BLaER1 (cell line): Measurements from ENCODE around the gene ATRIP.

Experiments used
- H3K27ac ChIP-seq: shearing (Covaris generic); formaldehyde crosslinking; 2 replicates; pipeline ENCODE4 v1.8.1; 2022
- H3K27me3 ChIP-seq: shearing (Covaris generic); formaldehyde crosslinking; 2 replicates; pipeline ENCODE4 v1.8.1; 2022
- H3K36me3 ChIP-seq: shearing (Covaris generic); formaldehyde crosslinking; 2 replicates; pipeline ENCODE4 v1.8.1; 2022
- H3K4me1 ChIP-seq: shearing (Covaris generic); formaldehyde crosslinking; 2 replicates; pipeline ENCODE4 v1.8.1; 2022
- H3K4me2 ChIP-seq: shearing (Covaris generic); formaldehyde crosslinking; 2 replicates; pipeline ENCODE4 v1.8.1; 2022
- H3K4me3 ChIP-seq: shearing (Covaris generic); formaldehyde crosslinking; 2 replicates; pipeline ENCODE4 v1.8.1; 2022
- H3K9ac ChIP-seq: shearing (Covaris generic); formaldehyde crosslinking; 2 replicates; pipeline ENCODE4 v1.8.1; 2022
- H3K9me3 ChIP-seq: shearing (Covaris generic); formaldehyde crosslinking; 2 replicates; pipeline ENCODE4 v1.8.1; 2022
- H4K20me1 ChIP-seq: shearing (Covaris generic); formaldehyde crosslinking; 2 replicates; pipeline ENCODE4 v1.8.1; 2022
- Cebpa-rat ChIP-seq: shearing (Covaris generic); IDR thresholded peaks from 2 replicates; pipeline ENCODE4 v1.8.1; 2022

The ATRIP gene

DNA sequence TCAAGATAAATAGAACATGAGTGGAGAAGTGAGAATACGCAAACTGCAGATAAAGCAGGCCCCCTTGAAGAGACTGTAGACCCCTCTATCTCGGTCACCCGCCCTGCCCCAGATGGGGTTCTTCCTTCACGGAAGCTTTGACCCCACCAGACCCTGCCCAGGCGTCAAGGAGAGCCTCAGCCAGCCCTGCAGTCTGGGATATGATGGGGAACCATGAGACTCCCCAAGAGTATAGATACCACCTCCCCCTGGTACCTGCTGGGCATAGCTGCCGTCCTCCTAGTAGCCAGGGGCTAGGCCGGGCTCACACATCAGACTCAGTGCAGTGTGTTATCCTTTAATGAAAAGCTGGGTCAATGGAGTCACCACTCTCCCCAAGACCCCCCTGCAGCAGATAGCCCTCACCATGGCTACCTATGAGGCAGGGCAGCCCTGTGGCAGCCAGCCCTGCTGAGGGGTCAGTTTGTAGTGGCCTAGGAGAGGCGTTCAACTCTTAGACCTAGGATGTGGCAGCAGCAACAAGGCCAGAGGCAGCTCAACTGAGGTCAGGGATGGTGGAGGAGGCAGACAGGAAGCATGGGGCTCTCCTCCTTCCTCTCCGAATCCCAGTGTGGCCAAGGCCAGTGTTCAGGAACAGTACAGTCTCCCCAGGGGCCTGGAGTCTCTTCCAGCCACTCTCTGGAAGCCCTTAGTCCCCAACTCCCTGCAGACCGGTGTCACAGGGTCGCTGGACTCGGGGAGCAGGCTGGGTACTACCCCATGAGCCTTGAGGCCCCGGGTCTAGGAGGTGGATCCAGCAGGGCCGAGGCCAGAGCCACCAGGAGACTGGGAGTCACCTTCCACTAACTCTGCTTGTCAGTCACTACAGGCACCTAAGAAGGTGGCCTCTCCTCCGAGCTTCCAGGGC is 42.8 kb upstream of the ATRIP start:
- Histone ChIP-seq H4K20me1 (peaks cover 54% of the 10 kb centered on the region), H3K27me3 (no peaks in the 10 kb centered on the region), H3K4me1 (no peaks in the 10 kb centered on the region), H3K27ac (no peak overlapping the region), H3K9me3 (no peaks in the 10 kb centered on the region), H3K9ac (no peak overlapping the region), H3K4me2 (no peak overlapping the region), H3K4me3 (no peak overlapping the region), H3K36me3 (peaks cover 74% of the 10 kb centered on the region)
- no peak for TF ChIP-seq Cebpa-rat

DNA sequence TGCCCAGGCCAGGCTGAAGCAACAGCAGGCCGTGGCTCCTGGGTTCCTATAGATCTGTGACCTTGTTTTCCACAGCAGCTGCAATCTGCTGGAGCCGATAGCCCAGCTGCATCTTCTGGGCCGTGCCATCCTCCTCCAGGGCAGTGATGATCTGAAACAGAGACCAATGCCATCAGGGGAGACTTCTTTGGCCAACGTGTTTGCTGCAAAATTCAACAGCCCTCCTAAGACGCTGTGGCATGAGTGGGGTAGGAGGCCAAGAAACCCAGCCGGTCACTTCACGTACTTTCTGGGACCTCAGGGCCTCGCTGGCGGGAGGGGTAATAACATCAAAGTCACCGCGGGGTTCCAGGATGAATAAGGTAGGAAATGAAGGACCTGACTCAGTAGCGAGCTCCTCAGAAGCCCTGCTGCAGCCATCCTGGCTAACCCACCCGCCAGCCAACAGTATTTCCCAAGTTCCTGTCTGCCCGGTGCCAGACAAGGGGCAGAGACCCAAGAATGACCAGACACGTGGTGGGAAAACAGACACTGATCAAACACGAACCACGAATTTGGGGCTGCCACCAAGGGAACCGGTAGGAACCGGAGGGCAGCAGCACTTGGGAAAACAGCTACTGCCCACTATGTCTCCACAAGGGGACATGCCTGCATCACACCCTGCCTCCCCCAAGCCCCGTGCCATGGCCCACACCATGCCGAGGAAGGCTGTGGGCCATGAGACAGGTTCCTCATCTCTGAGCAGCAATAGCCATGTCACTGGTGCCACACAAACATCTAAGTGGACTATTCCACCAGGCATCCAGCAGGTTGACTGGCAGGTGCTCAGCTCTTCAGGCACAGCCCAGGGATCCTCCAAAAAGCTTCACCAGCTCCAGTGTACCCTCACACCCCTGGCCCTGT is 41.8 kb upstream of the ATRIP start:
- no peak overlapping the region for H3K4me2 ChIP-seq
- TF ChIP-seq Cebpa-rat: no peak
- no peak overlapping the region for H3K9ac ChIP-seq
- H3K27me3 ChIP-seq: no peaks in the 10 kb centered on the region
- H3K4me1 ChIP-seq: no peaks in the 10 kb centered on the region
- no peaks in the 10 kb centered on the region for H3K9me3 ChIP-seq
- H4K20me1 ChIP-seq: peaks cover 62% of the 10 kb centered on the region
- H3K4me3 ChIP-seq: no peak overlapping the region
- H3K36me3 ChIP-seq: peaks cover 83% of the 10 kb centered on the region
- no peak overlapping the region for H3K27ac ChIP-seq

DNA sequence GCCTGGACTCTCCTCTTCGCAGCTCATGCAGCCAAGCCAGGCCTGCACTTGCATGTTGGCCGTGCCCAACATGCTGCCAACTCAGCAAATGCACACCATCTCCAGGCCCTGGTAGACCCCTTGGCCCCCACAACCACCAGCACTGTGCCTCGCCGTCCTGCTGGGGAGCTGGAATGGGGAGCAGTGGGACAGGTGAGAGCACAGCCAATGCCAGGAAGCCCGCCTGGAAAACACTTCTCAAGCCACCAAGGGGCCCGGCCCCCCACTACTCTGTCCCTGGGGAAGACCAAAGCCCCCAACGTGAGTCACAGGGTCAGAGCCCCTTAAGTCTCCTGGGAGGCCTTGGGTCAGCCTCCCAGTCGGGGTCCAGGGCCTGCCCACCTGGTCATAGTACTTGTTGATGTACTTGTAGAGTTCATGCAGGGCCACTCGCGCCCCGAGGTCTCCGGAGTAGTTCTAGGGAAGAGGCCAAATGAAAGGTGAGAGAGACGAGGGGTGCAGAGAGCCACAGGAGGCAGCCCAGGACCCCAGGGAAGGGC is 41.1 kb upstream of the ATRIP start:
- Histone ChIP-seq H3K4me3 (no peak overlapping the region), H3K27me3 (no peaks in the 10 kb centered on the region), H3K4me1 (no peaks in the 10 kb centered on the region), H3K4me2 (no peak overlapping the region), H4K20me1 (peaks cover 67% of the 10 kb centered on the region), H3K9me3 (no peaks in the 10 kb centered on the region), H3K36me3 (peaks cover 90% of the 10 kb centered on the region), H3K27ac (no peak overlapping the region), H3K9ac (no peak overlapping the region)
- TF ChIP-seq Cebpa-rat: no peak

DNA sequence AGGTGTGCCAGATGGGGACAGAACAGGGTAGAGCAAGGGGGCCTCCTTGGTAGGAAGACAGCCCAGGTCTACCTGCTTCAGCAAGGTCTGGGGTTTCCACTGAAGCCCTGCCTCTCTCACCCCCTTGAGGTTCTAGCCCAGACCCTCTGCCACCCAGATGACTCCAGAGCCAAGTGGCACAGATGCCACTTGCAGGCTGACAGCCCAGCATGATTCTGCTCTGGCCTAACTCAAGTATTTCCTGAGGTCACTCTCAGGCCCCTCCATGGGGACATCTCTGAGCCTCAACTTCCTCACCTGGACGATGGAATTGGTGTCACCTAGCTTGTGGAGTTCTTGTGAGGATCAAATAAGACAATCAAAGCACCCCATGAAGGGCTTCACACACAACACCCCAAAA is 40.6 kb upstream of the ATRIP start:
- Histone ChIP-seq H3K27ac (no peak overlapping the region), H3K4me2 (no peak overlapping the region), H3K4me3 (no peak overlapping the region), H3K9ac (no peak overlapping the region), H3K9me3 (no peaks in the 10 kb centered on the region), H3K36me3 (peaks cover 96% of the 10 kb centered on the region), H4K20me1 (peaks cover 72% of the 10 kb centered on the region), H3K27me3 (no peaks in the 10 kb centered on the region), H3K4me1 (no peaks in the 10 kb centered on the region)
- TF ChIP-seq Cebpa-rat: no peak

DNA sequence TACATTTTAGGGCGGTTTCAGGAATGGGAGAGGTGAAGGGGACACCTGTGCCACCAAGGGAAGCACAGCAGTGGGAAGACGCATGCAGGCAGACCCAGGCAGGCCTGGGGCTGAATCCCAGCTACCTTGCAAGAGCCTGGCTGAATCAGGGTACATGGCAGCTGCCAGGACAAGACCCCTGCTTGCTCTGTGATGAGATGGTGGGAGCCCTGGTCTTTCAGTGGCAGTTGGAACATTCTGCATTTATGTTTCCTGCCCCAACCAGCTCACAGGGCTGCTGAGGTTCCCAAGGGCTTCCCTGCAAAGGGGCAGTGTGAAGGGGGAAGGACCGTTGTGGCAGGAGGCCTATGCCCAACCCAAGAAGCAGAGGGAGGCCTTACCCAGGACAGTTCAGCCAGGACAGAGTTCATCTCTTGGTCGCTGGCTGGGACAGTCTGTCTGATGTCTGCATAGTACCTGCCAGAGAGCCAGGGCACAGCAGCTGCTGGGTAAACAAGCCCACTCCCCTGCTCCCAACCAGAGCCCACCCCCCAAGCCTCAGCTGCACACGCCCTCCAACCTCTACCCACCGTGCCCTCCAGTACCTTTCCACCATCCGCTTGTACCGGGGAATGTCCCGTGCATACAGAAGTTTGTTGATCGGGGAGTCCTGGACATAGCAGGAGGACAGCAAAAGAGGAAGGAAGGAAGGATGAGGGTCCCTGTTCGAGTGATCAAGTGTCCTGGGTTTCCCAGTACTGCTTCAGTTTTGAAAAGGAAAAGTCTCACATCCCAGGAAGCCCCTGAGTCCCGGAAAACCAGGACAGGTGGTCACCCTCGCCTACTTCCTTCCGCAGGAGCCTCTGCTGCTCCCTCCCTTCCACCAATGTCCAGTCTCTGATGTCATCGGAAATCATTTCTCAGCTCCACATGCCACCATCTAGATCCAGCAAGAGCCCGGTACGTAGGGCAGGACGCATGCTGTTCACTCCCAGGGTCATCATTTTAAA is 39.8 kb upstream of the ATRIP start:
- no peak for TF ChIP-seq Cebpa-rat
- Histone ChIP-seq H3K9me3 (no peaks in the 10 kb centered on the region), H3K36me3 (peaks cover 99% of the 10 kb centered on the region), H3K27me3 (no peaks in the 10 kb centered on the region), H3K4me1 (no peaks in the 10 kb centered on the region), H3K4me2 (no peak overlapping the region), H3K27ac (no peak overlapping the region), H3K9ac (no peak overlapping the region), H4K20me1 (peaks cover 80% of the 10 kb centered on the region), H3K4me3 (no peak overlapping the region)

DNA sequence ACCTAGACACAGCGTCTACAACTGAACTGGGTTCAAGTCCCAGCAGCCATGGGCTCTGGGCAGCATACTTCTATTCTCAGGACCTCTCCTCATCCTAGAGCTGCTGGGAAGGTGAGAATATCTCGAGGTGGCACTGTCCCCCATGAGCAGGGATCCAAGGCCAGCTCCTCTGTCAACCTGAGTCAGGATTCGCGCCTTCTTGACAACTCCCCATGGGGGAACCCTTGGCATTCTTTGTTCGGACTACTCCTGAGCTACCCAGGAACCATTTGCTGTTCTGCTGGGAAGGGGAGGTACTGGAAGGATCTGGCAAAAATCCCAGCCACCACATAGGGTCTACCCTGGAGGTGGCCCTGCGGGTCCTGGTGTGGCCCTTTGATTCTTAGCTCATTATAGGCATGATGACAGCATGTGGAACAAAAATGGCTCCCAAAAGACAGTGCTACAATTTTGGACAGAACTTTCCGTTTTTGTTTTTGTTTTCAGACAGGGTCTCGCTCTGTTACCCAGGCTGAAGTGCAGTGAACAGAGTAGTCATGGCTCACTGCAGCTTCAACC is 38.9 kb upstream of the ATRIP start:
- Histone ChIP-seq H3K27me3 (no peaks in the 10 kb centered on the region), H4K20me1 (peaks cover 87% of the 10 kb centered on the region), H3K27ac (no peak overlapping the region), H3K4me3 (no peak overlapping the region), H3K4me1 (no peaks in the 10 kb centered on the region), H3K9ac (no peak overlapping the region), H3K4me2 (no peak overlapping the region), H3K9me3 (no peaks in the 10 kb centered on the region), H3K36me3 (peaks cover 100% of the 10 kb centered on the region)
- TF ChIP-seq Cebpa-rat: no peak

DNA sequence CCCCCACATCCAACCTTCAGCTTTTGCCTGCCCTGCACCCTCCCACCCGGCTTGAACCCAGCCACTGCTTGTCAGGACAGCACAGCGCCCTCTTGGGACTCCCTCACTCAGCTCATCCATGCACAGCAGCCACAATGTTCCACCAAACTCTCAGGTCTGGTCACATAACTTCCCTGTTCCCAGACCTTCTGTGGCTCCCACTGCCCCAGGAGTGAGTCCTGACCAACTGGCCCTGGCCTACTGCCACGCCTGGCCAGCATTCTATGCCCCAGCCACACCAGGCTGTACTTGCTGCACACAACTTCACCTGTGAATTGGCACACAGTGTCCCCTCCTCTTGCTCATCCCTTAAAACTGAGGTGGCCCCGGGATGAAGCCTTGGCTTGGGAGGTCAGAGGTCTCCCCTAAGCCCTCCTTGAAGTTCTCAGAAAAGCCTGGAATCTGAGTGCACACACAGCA is 37.7 kb upstream of the ATRIP start:
- Histone ChIP-seq H3K9me3 (no peaks in the 10 kb centered on the region), H3K36me3 (peaks cover 100% of the 10 kb centered on the region), H3K9ac (no peak overlapping the region), H3K27me3 (no peaks in the 10 kb centered on the region), H4K20me1 (peaks cover 89% of the 10 kb centered on the region), H3K4me2 (no peak overlapping the region), H3K4me3 (no peak overlapping the region), H3K27ac (no peak overlapping the region), H3K4me1 (peaks cover 8% of the 10 kb centered on the region)
- no peak for TF ChIP-seq Cebpa-rat

DNA sequence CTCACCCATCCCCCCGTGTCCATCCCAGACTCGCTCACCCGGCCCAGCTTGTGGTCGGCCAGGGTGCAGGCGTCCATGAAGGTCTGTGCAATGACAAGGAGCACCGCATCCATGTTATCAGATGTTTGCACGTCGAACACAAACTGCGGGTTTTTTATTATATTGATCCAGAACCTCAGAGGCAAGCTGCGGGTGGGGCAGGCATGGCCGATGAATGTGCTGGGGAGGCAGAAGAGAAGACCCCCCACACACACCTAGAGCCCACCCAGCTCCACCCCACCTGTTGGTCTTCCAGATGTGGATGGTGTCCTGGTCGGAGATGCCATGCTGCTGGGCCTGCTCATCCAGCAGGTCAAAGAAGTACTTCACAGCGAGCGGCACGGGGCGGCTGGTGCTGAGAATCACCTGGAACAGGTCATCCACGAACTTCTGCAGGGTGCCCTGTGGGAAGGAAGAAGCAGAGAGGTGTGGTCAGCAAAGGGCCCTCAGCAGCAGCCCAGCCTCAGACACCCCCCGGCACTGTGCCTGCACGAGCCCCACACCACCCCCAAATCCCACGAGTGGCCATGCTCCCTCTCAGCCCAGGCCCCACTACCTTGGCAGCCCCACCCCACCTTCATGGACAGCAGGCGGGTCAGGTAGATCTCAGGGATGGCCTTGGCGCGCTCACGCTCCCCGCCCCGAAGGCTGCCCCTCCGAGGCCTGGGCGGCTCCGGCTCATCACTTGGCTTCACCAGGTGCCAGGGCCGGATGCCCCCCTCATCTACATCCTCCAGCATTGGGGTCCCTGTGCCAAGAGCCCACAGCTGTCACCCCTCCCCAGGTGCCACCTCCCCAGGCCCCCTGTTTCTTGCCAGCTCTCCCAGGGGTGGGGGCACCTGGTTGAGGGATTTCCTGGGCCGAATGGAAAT is 37.0 kb upstream of the ATRIP start:
- TF ChIP-seq Cebpa-rat: no peak
- H4K20me1 ChIP-seq: peaks cover 89% of the 10 kb centered on the region
- peaks cover 100% of the 10 kb centered on the region for H3K36me3 ChIP-seq
- peaks cover 12% of the 10 kb centered on the region for H3K4me1 ChIP-seq
- H3K4me2 ChIP-seq: no peak overlapping the region
- H3K9ac ChIP-seq: no peak overlapping the region
- no peak overlapping the region for H3K4me3 ChIP-seq
- H3K27me3 ChIP-seq: no peaks in the 10 kb centered on the region
- no peaks in the 10 kb centered on the region for H3K9me3 ChIP-seq
- H3K27ac ChIP-seq: no peak overlapping the region
